CD4-positive, alpha-beta T cell treated with Interleukin-1 beta for 1 hour (primary cell): ENCODE measurements around the gene ASTN2.

Source experiments
- DNase-seq, 2 donors: peaks; one replicate each; pipeline ENCODE4 v3.0.0-alpha.2; 2020 to 2022

Gene ASTN2

GRCh38 chr9:116643691-116644090 is 771.2 kb downstream of the ASTN2 start:
- DNase-seq = no peak

GRCh38 chr9:116641292-116642059 is 773.4 kb downstream of the ASTN2 start:
- DNase-seq = no peak

DNA sequence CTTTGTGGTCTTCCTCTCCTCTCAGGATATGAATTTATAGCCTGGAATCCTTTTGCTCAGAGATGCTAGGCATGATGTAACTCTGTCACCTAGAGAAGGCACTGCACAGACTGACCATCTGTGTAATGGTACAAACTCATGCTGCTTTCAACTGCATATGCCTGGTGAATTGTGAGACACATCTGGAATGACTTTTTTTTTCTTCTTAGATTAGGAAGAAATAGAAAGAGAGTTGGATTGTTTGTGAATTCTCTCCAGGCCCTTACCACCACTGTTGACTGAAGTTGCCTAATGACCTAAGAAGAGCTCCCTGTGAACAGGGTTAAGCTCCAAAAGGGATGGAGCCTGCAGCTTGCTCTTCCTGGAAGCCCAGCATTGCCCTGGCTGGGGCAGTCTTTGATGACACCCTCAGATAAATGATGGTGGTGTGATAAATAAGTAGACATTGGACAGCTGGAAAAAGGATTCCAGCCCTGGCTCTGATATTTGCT is 775.6 kb downstream of the ASTN2 start:
- no peak for DNase-seq

DNA sequence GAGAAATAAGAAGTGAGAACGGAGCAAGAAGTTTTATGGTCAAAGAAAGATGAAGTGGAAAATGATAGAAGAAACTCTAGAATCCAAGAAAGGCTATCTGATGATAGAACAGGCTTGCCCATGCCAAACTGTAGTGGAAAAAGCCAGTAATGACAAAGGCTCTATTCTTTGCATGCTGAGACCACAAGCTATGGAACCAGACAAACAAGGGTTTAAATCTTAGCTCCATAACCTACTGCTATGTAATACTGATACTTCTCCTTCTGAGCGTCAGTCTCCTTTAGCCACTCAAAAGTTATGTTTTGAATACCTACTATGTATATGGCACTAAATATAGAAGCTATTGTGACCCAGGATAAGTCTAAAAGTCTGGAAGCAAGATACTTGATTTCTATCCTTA is 778.9 kb downstream of the ASTN2 start:
- no peak for DNase-seq

- no peak for DNase-seq
Observed at GRCh38 chr9:116632990-116633838, 781.6 kb downstream of the ASTN2 start.

GRCh38 chr9:116629634-116630033 is 785.2 kb downstream of the ASTN2 start:
- no peak for DNase-seq

GRCh38 chr9:116628716-116629115 is 786.1 kb downstream of the ASTN2 start:
- no peak for DNase-seq

- DNase-seq = no peak
Observed at GRCh38 chr9:116627433-116627832, 787.4 kb downstream of the ASTN2 start.

GRCh38 chr9:116626762-116627161 is 788.1 kb downstream of the ASTN2 start:
- no peak for DNase-seq

DNA sequence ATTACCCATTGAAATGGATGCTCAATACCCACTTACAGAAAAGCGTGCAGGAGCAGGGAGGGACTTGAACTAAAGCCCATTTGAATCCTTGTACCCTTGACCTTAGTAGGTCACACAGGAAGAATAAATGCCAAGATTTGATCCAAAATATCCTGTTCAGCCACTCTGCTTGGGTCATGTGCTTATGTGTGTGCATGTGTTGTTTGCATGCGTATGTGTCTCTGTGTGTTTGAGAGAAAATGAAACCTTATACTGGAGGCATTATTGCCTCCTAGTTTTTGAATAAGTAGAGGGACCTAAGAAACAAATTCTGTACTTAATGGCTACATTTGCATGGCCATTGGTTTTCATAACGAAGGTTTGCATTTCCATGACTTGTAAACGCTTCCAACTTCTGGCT is 791.1 kb downstream of the ASTN2 start:
- DNase-seq = no peak

DNA sequence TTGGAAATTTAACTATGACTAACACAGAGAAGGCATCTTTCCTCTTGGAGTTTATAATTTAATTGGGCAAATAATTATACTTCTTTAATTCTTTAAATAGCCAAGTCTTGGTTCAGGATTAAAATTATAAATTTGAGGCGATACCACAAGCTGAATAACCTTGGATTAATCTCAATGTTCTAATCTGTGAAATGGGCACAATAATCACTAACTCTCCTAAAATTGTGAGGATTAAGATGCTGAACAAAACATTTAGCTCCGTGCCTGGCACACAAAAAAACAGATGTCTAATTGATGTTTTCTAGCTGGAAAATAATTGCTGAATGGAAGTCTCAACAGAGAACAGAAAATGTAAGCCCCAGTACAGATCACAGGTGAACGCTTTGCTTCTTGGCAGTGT is 797.5 kb downstream of the ASTN2 start:
- DNase-seq = no peak

GRCh38 chr9:116616304-116616914 is 798.4 kb downstream of the ASTN2 start:
- DNase-seq = no peak

- DNase-seq = no peak
Observed at GRCh38 chr9:116608064-116608463, 806.8 kb downstream of the ASTN2 start.

DNA sequence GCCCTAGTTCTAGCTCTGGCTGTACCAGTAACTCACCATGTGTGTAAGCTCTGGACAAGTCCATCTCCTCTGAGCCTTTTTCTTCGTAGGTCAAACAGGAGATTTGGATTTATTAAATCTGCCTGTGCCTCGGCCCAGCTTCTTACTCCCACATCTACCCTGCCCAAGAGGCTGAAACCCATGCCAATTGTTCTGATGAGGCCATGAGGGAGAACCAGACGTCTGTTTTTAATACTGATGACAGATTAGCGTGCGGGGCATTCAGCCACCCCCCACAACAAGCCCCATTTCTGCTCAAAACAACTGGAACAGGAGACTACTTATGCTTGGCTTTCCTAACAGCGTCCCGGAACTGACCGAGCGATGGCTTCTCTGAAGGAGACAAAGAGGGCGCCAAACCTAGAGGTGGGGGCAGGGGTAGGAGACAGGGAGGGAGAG is 808.9 kb downstream of the ASTN2 start:
- DNase-seq = no peak

DNA sequence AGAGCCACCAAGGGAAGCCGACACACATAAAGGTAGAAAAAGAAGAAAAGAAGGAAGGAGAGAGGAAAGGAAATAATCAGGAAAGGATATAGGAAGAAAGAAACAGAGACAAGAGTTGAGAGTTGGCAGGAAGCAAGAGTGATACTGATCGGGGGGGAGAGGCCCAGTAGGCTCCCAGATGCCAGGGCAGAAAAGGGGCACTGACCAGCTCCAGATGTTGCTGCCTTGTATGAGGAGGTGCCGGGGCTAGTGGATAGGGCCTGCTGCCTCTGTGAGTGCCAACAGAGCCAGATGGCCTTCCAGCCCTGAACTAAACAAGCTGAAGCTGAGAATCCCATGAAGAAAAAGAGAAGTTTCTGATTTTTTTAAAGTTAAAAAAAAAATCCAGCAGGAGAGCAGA is 809.8 kb downstream of the ASTN2 start:
- DNase-seq = no peak

- no peak for DNase-seq
Observed at GRCh38 chr9:116604251-116604650, 810.6 kb downstream of the ASTN2 start.

- DNase-seq = no peak
Observed at GRCh38 chr9:116599342-116599884, 815.4 kb downstream of the ASTN2 start.

- DNase-seq = no peak
Observed at GRCh38 chr9:116596646-116597045, 818.2 kb downstream of the ASTN2 start.

DNA sequence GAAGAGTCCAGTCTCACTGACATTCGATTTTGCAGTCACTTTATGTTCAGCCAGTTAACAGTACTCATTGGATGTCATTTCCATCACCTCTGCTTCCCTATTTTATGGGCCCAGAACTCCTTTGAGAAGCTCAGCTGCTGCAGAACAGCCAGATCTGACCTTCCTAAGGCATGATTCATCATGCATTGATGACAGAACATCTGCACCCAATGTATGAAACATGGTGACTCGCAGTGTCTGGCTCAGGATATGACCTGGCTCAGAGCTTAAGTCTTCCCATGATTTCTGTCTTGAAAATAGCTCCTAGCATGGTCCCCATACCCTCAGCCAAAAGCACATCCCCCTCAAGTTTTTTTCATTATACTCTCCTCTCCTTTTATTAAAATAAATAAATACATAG is 820.3 kb downstream of the ASTN2 start:
- no peak for DNase-seq

DNA sequence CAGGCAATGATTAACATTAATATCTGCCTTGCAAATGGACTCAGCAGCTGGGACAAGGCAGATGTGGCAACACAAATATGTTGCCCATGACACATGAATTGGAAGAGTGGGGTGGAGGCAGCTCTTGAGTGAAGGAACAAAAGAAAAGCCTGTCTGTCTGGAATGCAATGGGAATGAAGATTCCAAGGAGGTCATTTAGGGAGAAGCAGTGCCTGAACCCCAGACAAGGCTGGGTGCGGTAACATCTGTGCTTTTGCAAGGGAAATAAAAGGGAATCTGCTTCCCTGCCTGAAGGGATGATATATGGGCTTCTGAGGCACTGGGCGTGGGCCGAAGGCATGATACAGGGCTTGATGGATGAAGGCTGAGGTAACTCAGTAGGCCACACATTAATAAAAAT is 821.9 kb downstream of the ASTN2 start:
- DNase-seq = no peak

DNA sequence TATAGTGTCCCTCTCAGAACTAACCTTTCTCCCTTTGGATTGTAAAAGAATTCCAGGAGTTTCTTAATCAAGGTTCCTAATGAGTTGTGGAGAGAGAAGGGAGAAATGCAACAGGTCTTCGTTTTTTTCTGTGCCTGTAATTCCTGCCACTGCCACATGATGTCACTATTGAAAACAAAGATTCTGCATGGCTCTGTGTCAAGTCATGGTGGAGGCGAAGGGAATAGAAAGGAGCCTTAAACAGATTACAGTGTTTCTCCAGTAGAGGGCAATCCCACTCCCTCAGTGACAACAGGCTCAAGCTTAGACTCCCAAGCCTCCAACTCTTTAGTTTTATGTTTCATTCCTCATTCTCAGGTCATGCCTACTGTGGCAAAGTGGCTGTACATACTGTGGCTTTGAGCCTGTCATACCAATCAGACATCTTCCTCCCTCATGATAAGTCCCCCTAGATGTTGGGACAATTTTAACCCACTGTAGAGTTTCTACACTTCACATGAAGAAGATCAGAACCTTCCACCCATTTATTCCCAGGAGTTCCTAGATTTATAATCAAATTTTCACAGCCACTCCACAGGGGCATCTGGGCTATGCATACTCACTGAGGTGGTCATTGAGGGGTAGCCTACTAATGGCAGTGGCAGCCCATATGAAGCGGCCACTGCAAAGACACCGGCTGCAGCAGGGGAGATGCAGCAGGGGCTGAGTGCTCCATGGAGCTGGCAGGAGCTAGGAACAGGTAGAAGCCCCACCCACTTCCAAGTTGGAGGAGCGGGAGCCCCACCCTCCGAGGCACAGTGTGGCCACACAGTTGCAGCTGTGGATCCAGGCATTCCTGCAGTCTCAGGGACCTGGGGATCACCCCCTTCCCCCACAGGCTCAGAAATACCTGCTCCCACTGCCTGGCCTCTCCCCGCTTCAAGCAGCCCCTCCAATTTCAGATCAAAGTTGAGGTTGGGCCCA is 825.2 kb downstream of the ASTN2 start:
- no peak for DNase-seq

GRCh38 chr9:116587919-116588318 is 826.9 kb downstream of the ASTN2 start:
- DNase-seq = no peak
